Measurements from ENCODE around the gene CHERP. TPM values are rescaled to one million over a fixed set of nuclear protein-coding genes. Genes with fewer than 3 reads are reported as not detected.

CHERP gene
- total and polyA plus RNA-seq, 2 of the 4 experiments (the other 2 are of a cell fraction): 0.54 to 13.5 TPM

DNA sequence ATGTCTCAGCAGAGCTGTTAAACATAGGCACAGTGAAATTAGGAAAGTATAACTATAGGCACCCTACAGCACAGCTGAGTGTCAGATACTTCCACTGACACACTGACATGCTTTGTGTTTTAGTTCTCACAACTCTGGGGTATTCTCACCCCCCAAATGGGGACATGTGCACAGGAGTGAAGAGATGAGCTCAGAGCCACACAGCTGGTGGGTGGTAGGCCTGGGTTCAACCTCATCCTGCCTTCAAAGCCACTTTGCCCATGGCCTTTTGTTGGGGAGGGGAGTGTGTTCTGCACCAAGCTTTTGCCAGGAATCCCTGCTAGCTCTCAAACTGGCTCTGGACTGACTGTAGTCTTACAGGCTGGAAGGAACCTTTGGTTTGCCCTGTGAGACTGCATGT lies 31.7 kb upstream of the CHERP start:
- Histone ChIP-seq H2BK15ac (ENCODE audit: low read depth, low read length) (no peak overlapping the region), H3K4ac (ENCODE audit: low read depth, low read length) (no peak overlapping the region; the same call in 1 of the 2 replicates), H3K27me3 (ENCODE audit: control insufficient read depth, insufficient read depth, low read length) (no peaks in the 10 kb centered on the region), H3K79me1 (ENCODE audit: low read depth in 1 of 2, low read length in 2 of 2) (peaks cover 34 to 85% of the 10 kb centered on the region in 2 experiments), H4K5ac (ENCODE audit: low read depth, low read length) (no peak overlapping the region), H2BK120ac (ENCODE audit: low read depth, low read length) (no peak overlapping the region), H3K27ac (ENCODE audit: insufficient read depth, low read length) (no peak overlapping the region), H3K18ac (ENCODE audit: low read depth, low read length) (no peak overlapping the region), H3K56ac (ENCODE audit: extremely low read depth, insufficient read depth, low read length) (no peak overlapping the region), H2BK20ac (ENCODE audit: low read depth, low read length) (no peak overlapping the region), H3K4me1 (ENCODE audit: control insufficient read depth, insufficient read depth, low read length) (peaks cover 10% of the 10 kb centered on the region), H2AFZ (replicated peaks; ENCODE audit: low read length, poor library complexity) (no peak overlapping the region), H3K4me2 (ENCODE audit: low read depth, low read length) (0 out of 2 replicates have a peak overlapping the region, but pooled peaks have one; percentile 12), H4K8ac (ENCODE audit: low read depth in 2 of 2, low read length in 2 of 2) (no peak overlapping the region), H3K9ac (ENCODE audit: low read depth, low read length) (no peak overlapping the region), H3K14ac (replicated peaks; ENCODE audit: low read depth, low read length) (no peak overlapping the region), H4K20me1 (ENCODE audit: insufficient read depth, low read length) (peaks cover 48% of the 10 kb centered on the region), H3K4me3 (ENCODE audit: insufficient read depth, low read depth, low read length) (no peak overlapping the region), H2AK5ac (ENCODE audit: low read depth, low read length) (no peak overlapping the region), H3K23ac (ENCODE audit: low read depth, low read length) (0 out of 2 replicates have a peak overlapping the region, but pooled peaks have one; percentile 24), H3K9me3 (ENCODE audit: control insufficient read depth, insufficient read depth, low read length) (no peaks in the 10 kb centered on the region), H4K91ac (ENCODE audit: insufficient read depth, low read depth, low read length) (no peak overlapping the region), H2BK5ac (ENCODE audit: low read depth, low read length, poor library complexity, severe bottlenecking) (no peak overlapping the region), H3K9me1 (ENCODE audit: insufficient read depth, low read length) (peaks cover 29% of the 10 kb centered on the region), H2AK9ac (replicated peaks; ENCODE audit: low read depth, low read length, poor library complexity) (no peak overlapping the region), H3K36me3 (ENCODE audit: control insufficient read depth, insufficient read depth, low read length) (peaks cover 36% of the 10 kb centered on the region)
- intact Hi-C loops (cut with micrococcal nuclease): loop anchor here (5.0 kb wide), 1 partner anchor 53 kb away; the partner anchor contains the start of gene MED26
- ATAC-seq (ENCODE audit: low read depth) (no peak), DNase-seq (no peak)
- dilution Hi-C loops (cut with HindIII; ENCODE audit: low sequenced_read_pairs, unreplicated experiment): no loop called here
- in situ Hi-C loops (cut with MboI; ENCODE audit: low sequenced_read_pairs): no loop called here
- BruUV-seq (replicated peaks): no TSS peak
- CTCF ChIA-PET: no interaction called here
- POLR2A ChIA-PET (ENCODE audit: unreplicated experiment): no interaction called here
- no peak for TF ChIP-seq BHLHE40 (IDR thresholded peaks at IDR 0.05; ENCODE audit: low read depth, low read length)
